Spleen (tissue), 7 donors: ENCODE measurements around the gene ZNF519.
"Not testable (repeated sequence)": the region's sequence is repeated elsewhere in the genome, so short reads cannot be mapped to it uniquely, and the experiment has no call there.

Experiments
- POLR2AphosphoS5 ChIP-seq, 3 donors: sonication (generic); formaldehyde crosslinking; IDR thresholded peaks; one replicate each; pipeline ENCODE4 v1.5.1; 2017; ENCODE audit warnings: antibody characterized with exemption in 3 of 3
- TF ChIP-seq, protein P1 (sequence below), 11 experiments: fragments of 200-600 bp in 7 of 11; fragments of 450-650 bp in 4 of 11; sonication (generic) in 4 of 11; IDR thresholded peaks in 8 of 11; conservative IDR thresholded peaks in 3 of 11; 1 replicate in 7 of 11; 2 replicates in 4 of 11; pipeline versions ENCODE4 v1.4.0 to v1.8.0; 2016 to 2021; ENCODE audit warnings: antibody characterized with exemption in 11 of 11, inconsistent platforms in 4 of 11, mild to moderate bottlenecking in 1 of 11
- donor health status: DM: no; HTN: no; CAD: no; lungs with moderate emphysema.
- donor health status: DM: no; HTN: no; CAD: no.
- donor health status: DM: no; HTN: no; CAD: no.

DNA sequence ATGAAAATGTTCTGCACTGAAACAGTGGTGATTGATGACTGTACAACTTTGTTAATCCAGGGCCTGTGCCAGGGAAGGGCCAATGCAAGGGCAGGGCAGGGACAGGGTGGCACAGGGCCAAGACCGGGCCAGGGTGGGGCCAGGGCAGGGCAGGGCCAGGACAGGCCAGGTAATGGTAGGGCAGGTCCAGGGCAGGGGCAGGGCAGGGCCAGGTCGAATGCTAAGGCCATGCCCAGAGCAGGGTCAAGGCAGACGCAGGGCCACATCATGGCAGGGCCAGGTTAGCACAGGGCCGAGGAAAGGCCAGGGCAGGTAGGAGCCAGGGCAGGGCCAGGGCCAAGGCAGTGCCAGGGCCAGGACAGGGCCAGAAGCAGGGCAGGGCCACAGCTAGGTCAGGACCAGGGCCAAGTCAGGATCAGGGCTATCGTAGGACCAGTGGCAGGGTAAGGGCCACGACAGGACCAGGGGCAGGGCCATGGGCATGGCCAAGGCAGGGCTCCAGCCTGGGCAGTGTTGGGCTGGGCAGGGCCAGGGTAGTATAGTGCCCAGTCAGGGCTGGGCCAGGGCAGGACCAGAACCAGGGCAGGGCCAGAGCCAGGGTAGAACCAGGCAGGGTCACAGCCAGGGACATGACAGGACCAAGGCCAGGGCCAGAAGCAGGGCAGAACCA, 38.3 kb upstream of the ZNF519 start:
- TF ChIP-seq POLR2AphosphoS5 (IDR thresholded peaks at IDR 0.05), result not testable (repeated sequence)
- TF ChIP-seq, protein P1, sequence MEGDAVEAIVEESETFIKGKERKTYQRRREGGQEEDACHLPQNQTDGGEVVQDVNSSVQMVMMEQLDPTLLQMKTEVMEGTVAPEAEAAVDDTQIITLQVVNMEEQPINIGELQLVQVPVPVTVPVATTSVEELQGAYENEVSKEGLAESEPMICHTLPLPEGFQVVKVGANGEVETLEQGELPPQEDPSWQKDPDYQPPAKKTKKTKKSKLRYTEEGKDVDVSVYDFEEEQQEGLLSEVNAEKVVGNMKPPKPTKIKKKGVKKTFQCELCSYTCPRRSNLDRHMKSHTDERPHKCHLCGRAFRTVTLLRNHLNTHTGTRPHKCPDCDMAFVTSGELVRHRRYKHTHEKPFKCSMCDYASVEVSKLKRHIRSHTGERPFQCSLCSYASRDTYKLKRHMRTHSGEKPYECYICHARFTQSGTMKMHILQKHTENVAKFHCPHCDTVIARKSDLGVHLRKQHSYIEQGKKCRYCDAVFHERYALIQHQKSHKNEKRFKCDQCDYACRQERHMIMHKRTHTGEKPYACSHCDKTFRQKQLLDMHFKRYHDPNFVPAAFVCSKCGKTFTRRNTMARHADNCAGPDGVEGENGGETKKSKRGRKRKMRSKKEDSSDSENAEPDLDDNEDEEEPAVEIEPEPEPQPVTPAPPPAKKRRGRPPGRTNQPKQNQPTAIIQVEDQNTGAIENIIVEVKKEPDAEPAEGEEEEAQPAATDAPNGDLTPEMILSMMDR (IDR thresholded peaks at IDR 0.05 in 8 of 11, conservative IDR thresholded peaks at IDR 0.05 in 3 of 11), result not testable (repeated sequence)
